Hematopoietic multipotent progenitor cell treated with erythropoietin and hydrocortisone succinate and interleukin-3 and kit ligand, for 15 days (in vitro differentiated cells): Measurements from ENCODE around the gene MPZ.
"Not testable (repeated sequence)": the region's sequence is repeated elsewhere in the genome, so short reads cannot be mapped to it uniquely, and the experiment has no call there.

Experiments
- DNase-seq: peaks from one replicate; pipeline ENCODE4 v3.0.0-alpha.2; 2015; ENCODE audit warnings: low spot score

The MPZ gene

DNA sequence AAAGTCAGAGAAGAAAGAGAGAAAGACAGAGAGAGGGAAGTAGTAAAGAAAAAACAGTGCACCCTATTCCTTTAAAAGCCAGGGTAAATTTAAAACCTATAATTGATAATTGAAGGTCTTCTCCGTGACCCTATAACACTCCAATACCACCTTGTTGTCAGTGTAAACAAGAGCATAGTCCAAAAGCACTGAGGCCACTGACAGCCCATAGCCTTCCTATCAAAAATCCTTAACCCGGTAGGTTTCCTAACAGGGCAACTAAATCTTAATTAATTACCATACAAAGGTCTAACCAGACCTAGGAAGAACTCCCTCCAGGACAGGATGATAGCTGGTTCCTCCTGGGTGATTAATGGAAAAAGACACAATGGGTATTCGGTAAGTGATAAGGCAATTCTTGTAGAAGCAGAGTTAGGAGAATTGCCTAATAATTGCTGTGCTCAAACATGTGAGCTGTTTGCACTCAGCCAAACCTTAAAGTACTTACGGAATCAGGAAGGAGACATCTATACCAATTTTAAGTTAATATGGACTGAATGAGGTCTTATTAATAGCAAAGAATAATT, 53.7 kb downstream of the MPZ start:
- not testable (repeated sequence) for DNase-seq

DNA sequence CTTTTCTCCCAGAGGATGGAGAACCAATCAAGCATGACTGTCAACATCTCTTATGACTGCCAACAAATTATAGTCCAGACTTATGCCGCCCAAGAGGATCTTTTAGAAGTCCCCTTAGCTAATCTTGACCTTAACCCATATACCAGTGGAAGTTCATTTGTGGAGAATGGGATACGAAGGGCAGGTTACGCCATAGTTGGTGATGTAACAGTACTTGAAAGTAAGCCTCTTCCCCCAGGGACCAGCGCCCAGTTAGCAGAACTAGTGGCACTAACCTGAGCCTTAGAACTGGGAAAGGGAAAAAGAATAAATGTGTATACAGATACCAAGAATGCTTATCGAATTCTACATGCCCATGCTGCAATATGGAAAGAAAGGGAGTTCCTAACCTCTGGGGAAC, 54.5 kb downstream of the MPZ start:
- DNase-seq: not testable (repeated sequence)
